ENCODE data around the gene MFAP4.

DNA sequence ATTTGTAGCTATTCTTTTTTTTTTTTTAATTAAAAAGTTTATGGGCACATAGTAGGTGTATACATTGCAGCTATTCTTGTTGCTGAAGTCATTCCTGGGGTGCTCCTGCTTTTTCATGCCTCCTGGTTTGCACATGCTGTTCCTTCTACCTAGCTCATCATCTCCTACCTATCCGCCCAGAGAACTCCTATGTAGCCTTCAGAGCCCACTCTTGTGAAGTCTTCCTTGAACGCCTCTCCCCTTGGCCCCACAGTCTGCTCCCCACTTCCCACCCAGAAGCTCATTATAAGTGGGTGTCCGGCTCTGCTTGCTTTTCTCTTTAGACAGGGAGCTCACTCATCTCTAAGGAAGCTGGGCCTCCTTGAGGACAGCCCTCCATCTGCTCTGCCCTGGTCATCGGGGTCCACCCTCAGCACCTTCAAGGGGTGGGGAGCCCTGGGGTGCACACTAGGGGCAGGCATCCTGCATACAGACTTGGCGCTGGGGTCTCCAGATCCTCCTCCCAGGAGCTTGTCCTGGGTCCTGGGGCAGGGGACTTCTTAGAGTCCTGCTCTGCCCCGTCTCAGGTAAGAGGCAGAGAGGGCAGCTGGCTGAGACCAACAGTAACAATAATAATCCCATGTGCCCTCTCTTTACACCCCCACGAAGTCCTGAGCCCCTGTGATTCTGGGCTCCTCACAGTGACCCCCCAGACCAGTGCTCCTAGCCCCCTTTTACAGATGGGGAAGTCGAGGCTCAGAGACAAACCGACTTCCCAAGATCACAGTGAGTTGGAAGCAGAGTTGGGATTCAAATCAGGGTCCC is 21.0 kb downstream of the MFAP4 start:
- TF ChIP-seq, protein P1, sequence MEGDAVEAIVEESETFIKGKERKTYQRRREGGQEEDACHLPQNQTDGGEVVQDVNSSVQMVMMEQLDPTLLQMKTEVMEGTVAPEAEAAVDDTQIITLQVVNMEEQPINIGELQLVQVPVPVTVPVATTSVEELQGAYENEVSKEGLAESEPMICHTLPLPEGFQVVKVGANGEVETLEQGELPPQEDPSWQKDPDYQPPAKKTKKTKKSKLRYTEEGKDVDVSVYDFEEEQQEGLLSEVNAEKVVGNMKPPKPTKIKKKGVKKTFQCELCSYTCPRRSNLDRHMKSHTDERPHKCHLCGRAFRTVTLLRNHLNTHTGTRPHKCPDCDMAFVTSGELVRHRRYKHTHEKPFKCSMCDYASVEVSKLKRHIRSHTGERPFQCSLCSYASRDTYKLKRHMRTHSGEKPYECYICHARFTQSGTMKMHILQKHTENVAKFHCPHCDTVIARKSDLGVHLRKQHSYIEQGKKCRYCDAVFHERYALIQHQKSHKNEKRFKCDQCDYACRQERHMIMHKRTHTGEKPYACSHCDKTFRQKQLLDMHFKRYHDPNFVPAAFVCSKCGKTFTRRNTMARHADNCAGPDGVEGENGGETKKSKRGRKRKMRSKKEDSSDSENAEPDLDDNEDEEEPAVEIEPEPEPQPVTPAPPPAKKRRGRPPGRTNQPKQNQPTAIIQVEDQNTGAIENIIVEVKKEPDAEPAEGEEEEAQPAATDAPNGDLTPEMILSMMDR (IDR thresholded peaks at IDR 0.05) = no peak
- TF ChIP-seq POLR2A (IDR thresholded peaks at IDR 0.05) (no peak), EP300 (IDR thresholded peaks at IDR 0.05) (no peak)
